ENCODE measurements around the gene MOSPD3. TPM values are rescaled to one million over a fixed set of nuclear protein-coding genes. Genes with fewer than 3 reads are reported as not detected.

Gene MOSPD3
- total RNA-seq, 1 experiment from 2014 or later: 9.4 TPM

DNA sequence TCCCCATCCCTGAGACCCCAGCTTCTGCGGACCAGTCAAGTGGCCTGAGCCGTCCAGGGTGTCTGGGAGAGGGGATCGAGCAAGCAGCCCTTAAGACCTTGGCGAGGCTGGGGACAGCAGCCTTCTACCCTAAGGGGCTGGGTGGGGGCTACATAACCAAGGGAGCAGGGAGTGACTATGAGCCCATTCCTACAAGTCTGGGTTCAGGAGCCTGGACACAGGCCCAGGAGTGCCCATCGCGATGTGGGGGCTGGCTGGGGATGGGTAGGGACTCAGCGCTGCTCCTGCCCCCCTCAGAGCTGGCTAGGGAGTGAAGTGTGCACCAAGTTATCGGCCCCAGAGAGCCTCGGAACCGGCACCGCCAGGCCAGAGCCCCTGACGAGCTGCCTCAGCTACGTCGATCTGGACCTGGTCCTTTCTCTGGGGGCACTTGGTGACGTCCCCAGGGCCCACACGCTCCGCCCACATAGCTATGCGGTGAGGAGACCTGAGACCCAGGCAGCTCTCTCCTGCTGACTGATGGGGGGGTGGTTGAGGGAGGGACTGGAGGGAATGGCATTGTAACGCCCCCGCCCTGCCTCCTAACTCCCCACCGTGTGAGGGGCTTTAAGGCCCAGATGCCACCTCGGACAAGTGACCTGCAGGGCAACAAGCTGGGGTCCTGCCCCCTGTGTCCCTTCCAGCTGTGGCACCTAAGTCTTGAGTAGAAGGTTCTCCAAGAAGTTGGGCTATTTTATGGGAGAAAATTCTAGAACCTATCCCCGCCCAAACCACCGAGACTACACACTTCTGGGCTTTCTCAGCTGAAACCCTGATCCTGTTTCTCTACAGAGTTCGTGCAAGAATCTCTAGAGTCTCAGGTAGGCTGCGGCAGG is 41.1 kb upstream of the MOSPD3 start:
- Histone ChIP-seq H3K27ac (ENCODE audit: low read length) (no peak overlapping the region), H3K9me3 (ENCODE audit: low read length) (no peaks in the 10 kb centered on the region), H2AFZ (ENCODE audit: low read length) (no peak overlapping the region), H3K27me3 (ENCODE audit: low read length) (no peaks in the 10 kb centered on the region), H3K9me2 (replicated peaks; ENCODE audit: low read length) (no peaks in the 10 kb centered on the region), H3F3A (ENCODE audit: low read length, unreplicated experiment) (no peaks in the 10 kb centered on the region), H3K9ac (ENCODE audit: low read length) (no peak overlapping the region), H4K20me1 (ENCODE audit: low read length) (no peaks in the 10 kb centered on the region), H3K79me2 (ENCODE audit: low read length) (no peaks in the 10 kb centered on the region), H3K36me3 (ENCODE audit: low read depth, low read length) (no peaks in the 10 kb centered on the region), H3K4me3 (ENCODE audit: low read length) (no peak overlapping the region), H3K4me2 (ENCODE audit: low read length) (no peak overlapping the region), H3K4me1 (ENCODE audit: insufficient read depth, low read length) (no peaks in the 10 kb centered on the region; the same call in 1 of the 2 replicates)
- TF ChIP-seq, protein P1, sequence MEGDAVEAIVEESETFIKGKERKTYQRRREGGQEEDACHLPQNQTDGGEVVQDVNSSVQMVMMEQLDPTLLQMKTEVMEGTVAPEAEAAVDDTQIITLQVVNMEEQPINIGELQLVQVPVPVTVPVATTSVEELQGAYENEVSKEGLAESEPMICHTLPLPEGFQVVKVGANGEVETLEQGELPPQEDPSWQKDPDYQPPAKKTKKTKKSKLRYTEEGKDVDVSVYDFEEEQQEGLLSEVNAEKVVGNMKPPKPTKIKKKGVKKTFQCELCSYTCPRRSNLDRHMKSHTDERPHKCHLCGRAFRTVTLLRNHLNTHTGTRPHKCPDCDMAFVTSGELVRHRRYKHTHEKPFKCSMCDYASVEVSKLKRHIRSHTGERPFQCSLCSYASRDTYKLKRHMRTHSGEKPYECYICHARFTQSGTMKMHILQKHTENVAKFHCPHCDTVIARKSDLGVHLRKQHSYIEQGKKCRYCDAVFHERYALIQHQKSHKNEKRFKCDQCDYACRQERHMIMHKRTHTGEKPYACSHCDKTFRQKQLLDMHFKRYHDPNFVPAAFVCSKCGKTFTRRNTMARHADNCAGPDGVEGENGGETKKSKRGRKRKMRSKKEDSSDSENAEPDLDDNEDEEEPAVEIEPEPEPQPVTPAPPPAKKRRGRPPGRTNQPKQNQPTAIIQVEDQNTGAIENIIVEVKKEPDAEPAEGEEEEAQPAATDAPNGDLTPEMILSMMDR (conservative IDR thresholded peaks at IDR 0.05; ENCODE audit: low read depth, low read length): no peak
- no peak for TF ChIP-seq EZH2 (IDR thresholded peaks at IDR 0.05; ENCODE audit: low read length, unreplicated experiment)
- TF ChIP-seq EZH2phosphoT487 (IDR thresholded peaks at IDR 0.05; ENCODE audit: borderline replicate concordance, low read length): no peak
- no TSS peak for BruUV-seq (replicated peaks)
- ATAC-seq (no peak), DNase-seq (no peak)
- CTCF ChIA-PET: interaction anchor here (1.0 kb wide), 1 partner anchor 11 kb away, joined by 4 read pairs; no protein-coding TSS in a partner anchor
- POLR2A ChIA-PET (ENCODE audit: unreplicated experiment): interaction anchor here (0.9 kb wide), 1 partner anchor 13 kb away, joined by 3 read pairs; no protein-coding TSS in a partner anchor
- intact Hi-C loops (cut with micrococcal nuclease): no loop called here

DNA sequence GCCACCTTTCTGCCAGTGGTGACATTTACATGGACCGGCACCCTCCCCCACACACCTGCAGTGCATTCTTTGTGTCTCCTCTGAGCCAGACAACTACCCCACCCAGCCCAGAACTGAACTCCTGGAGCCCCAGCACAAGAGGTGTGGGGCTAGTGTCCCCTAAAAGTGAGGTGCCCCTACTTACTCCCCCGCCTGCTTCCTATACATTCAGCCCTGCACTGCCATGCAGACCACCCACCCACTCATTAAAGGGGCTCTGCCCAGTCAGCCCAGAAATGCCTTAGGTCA is 40.6 kb upstream of the MOSPD3 start:
- CTCF ChIA-PET: no interaction called here
- intact Hi-C loops (cut with micrococcal nuclease): no loop called here
- no peak for DNase-seq

More for the DNA sequence above, 40.6 kb upstream of the MOSPD3 start:
- ATAC-seq: no peak
- H3K4me2 ChIP-seq (ENCODE audit: low read length): no peak overlapping the region
- H3K27ac ChIP-seq (ENCODE audit: low read length): no peak overlapping the region
- H2AFZ ChIP-seq (ENCODE audit: low read length): no peak overlapping the region
- H3K4me1 ChIP-seq (ENCODE audit: insufficient read depth, low read length): no peaks in the 10 kb centered on the region; the same call in 1 of the 2 replicates
- no peaks in the 10 kb centered on the region for H3K36me3 ChIP-seq (ENCODE audit: low read depth, low read length)
- no peaks in the 10 kb centered on the region for H3K79me2 ChIP-seq (ENCODE audit: low read length)
- H3K4me3 ChIP-seq (ENCODE audit: low read length): no peak overlapping the region
- no peaks in the 10 kb centered on the region for H3K9me3 ChIP-seq (ENCODE audit: low read length)
- H3F3A ChIP-seq (ENCODE audit: low read length, unreplicated experiment): no peaks in the 10 kb centered on the region
- no peaks in the 10 kb centered on the region for H3K27me3 ChIP-seq (ENCODE audit: low read length)
- no peaks in the 10 kb centered on the region for H3K9me2 ChIP-seq (replicated peaks; ENCODE audit: low read length)
- POLR2A ChIA-PET (ENCODE audit: unreplicated experiment): interaction anchor here (0.9 kb wide), 1 partner anchor 13 kb away, joined by 3 read pairs; no protein-coding TSS in a partner anchor
- TF ChIP-seq, protein P1 (conservative IDR thresholded peaks at IDR 0.05; ENCODE audit: low read depth, low read length): no peak
- TF ChIP-seq EZH2 (IDR thresholded peaks at IDR 0.05; ENCODE audit: low read length, unreplicated experiment): no peak
- TF ChIP-seq EZH2phosphoT487 (IDR thresholded peaks at IDR 0.05; ENCODE audit: borderline replicate concordance, low read length): no peak
- no peak overlapping the region for H3K9ac ChIP-seq (ENCODE audit: low read length)
- no TSS peak for BruUV-seq (replicated peaks)
- no peaks in the 10 kb centered on the region for H4K20me1 ChIP-seq (ENCODE audit: low read length)
